ENCODE measurements around the gene MALRD1. TPM values are rescaled to one million over a fixed set of nuclear protein-coding genes. Genes with fewer than 3 reads are reported as not detected.

Gene MALRD1
- total RNA-seq, 2 experiments from 2014 or later, result not detected

- Mint-ChIP-seq H3K9me3 (no peaks in the 10 kb centered on the region), H3K27ac (no peak overlapping the region), H3K4me3 (no peak overlapping the region), H3K36me3 (ENCODE audit: low read depth) (no peaks in the 10 kb centered on the region), H3K4me1 (no peaks in the 10 kb centered on the region), H3K27me3 (no peaks in the 10 kb centered on the region)
- CTCF ChIA-PET, result no interaction called here
- no peak for DNase-seq
- POLR2A ChIA-PET, result no interaction called here
Observed at GRCh38 chr10:19461588-19461987, 413.0 kb downstream of the MALRD1 start.

- Mint-ChIP-seq H3K9me3 (peaks cover 3% of the 10 kb centered on the region), H3K36me3 (ENCODE audit: low read depth) (no peaks in the 10 kb centered on the region), H3K4me3 (no peak overlapping the region), H3K4me1 (no peaks in the 10 kb centered on the region), H3K27ac (no peak overlapping the region), H3K27me3 (no peaks in the 10 kb centered on the region)
- ChIA-PET POLR2A (no interaction called here), CTCF (no interaction called here)
- no peak for DNase-seq
Observed at GRCh38 chr10:19466709-19467108, 418.1 kb downstream of the MALRD1 start.

- no peaks in the 10 kb centered on the region for H3K36me3 Mint-ChIP-seq (ENCODE audit: low read depth)
- no peak overlapping the region for H3K27ac Mint-ChIP-seq
- H3K27me3 Mint-ChIP-seq, result no peaks in the 10 kb centered on the region
- H3K9me3 Mint-ChIP-seq, result peaks cover 5% of the 10 kb centered on the region
- ChIA-PET CTCF (no interaction called here), POLR2A (no interaction called here)
- DNase-seq, result no peak
- H3K4me1 Mint-ChIP-seq, result no peaks in the 10 kb centered on the region
- H3K4me3 Mint-ChIP-seq, result no peak overlapping the region
Observed at GRCh38 chr10:19468413-19468812, 419.8 kb downstream of the MALRD1 start.

GRCh38 chr10:19469521-19469920 lies 420.9 kb downstream of the MALRD1 start:
- H3K27me3 Mint-ChIP-seq, result no peaks in the 10 kb centered on the region
- no peak overlapping the region for H3K27ac Mint-ChIP-seq
- DNase-seq, result no peak
- POLR2A ChIA-PET, result no interaction called here
- H3K4me1 Mint-ChIP-seq, result no peaks in the 10 kb centered on the region
- CTCF ChIA-PET, result no interaction called here
- H3K4me3 Mint-ChIP-seq, result no peak overlapping the region
- H3K36me3 Mint-ChIP-seq (ENCODE audit: low read depth), result no peaks in the 10 kb centered on the region
- peaks cover 6% of the 10 kb centered on the region for H3K9me3 Mint-ChIP-seq

GRCh38 chr10:19479854-19480253 lies 431.3 kb downstream of the MALRD1 start:
- Mint-ChIP-seq H3K4me3 (no peak overlapping the region), H3K27ac (no peak overlapping the region), H3K4me1 (no peaks in the 10 kb centered on the region), H3K9me3 (no peaks in the 10 kb centered on the region), H3K36me3 (ENCODE audit: low read depth) (no peaks in the 10 kb centered on the region), H3K27me3 (no peaks in the 10 kb centered on the region)
- POLR2A ChIA-PET, result no interaction called here
- DNase-seq, result no peak
- CTCF ChIA-PET, result no interaction called here

GRCh38 chr10:19480353-19480752 lies 431.8 kb downstream of the MALRD1 start:
- POLR2A ChIA-PET, result no interaction called here
- CTCF ChIA-PET, result no interaction called here
- H3K27ac Mint-ChIP-seq, result no peak overlapping the region
- H3K36me3 Mint-ChIP-seq (ENCODE audit: low read depth), result no peaks in the 10 kb centered on the region
- H3K4me3 Mint-ChIP-seq, result no peak overlapping the region
- H3K4me1 Mint-ChIP-seq, result no peaks in the 10 kb centered on the region
- DNase-seq, result no peak
- no peaks in the 10 kb centered on the region for H3K27me3 Mint-ChIP-seq
- no peaks in the 10 kb centered on the region for H3K9me3 Mint-ChIP-seq

GRCh38 chr10:19483421-19483820 lies 434.8 kb downstream of the MALRD1 start:
- Mint-ChIP-seq H3K9me3 (no peaks in the 10 kb centered on the region), H3K27ac (no peak overlapping the region), H3K4me1 (no peaks in the 10 kb centered on the region), H3K27me3 (peaks cover 2% of the 10 kb centered on the region), H3K4me3 (no peak overlapping the region), H3K36me3 (ENCODE audit: low read depth) (no peaks in the 10 kb centered on the region)
- CTCF ChIA-PET, result no interaction called here
- no peak for DNase-seq
- POLR2A ChIA-PET, result no interaction called here

GRCh38 chr10:19488592-19489280 lies 440.1 kb downstream of the MALRD1 start:
- Mint-ChIP-seq H3K36me3 (ENCODE audit: low read depth) (no peaks in the 10 kb centered on the region), H3K4me1 (no peaks in the 10 kb centered on the region), H3K9me3 (peaks cover 2% of the 10 kb centered on the region), H3K27me3 (peaks cover 2% of the 10 kb centered on the region), H3K4me3 (no peak overlapping the region), H3K27ac (no peak overlapping the region)
- POLR2A ChIA-PET, result no interaction called here
- DNase-seq, result no peak
- CTCF ChIA-PET, result no interaction called here

GRCh38 chr10:19491166-19491565 lies 442.6 kb downstream of the MALRD1 start:
- Mint-ChIP-seq H3K4me3 (no peak overlapping the region), H3K27me3 (peaks cover 2% of the 10 kb centered on the region), H3K9me3 (peaks cover 2% of the 10 kb centered on the region), H3K4me1 (no peaks in the 10 kb centered on the region), H3K36me3 (ENCODE audit: low read depth) (no peaks in the 10 kb centered on the region), H3K27ac (no peak overlapping the region)
- ChIA-PET CTCF (no interaction called here), POLR2A (no interaction called here)
- no peak for DNase-seq

- Mint-ChIP-seq H3K9me3 (peaks cover 2% of the 10 kb centered on the region), H3K27ac (no peak overlapping the region), H3K4me1 (no peaks in the 10 kb centered on the region), H3K4me3 (no peak overlapping the region), H3K36me3 (ENCODE audit: low read depth) (no peaks in the 10 kb centered on the region), H3K27me3 (no peaks in the 10 kb centered on the region)
- no peak for DNase-seq
- ChIA-PET CTCF (no interaction called here), POLR2A (no interaction called here)
Observed at GRCh38 chr10:19493917-19494316, 445.3 kb downstream of the MALRD1 start.

- Mint-ChIP-seq H3K4me1 (no peaks in the 10 kb centered on the region), H3K9me3 (peaks cover 2% of the 10 kb centered on the region), H3K36me3 (ENCODE audit: low read depth) (no peaks in the 10 kb centered on the region), H3K27ac (no peak overlapping the region), H3K27me3 (no peaks in the 10 kb centered on the region), H3K4me3 (no peak overlapping the region)
- CTCF ChIA-PET, result no interaction called here
- POLR2A ChIA-PET, result no interaction called here
- no peak for DNase-seq
Observed at GRCh38 chr10:19497026-19497425, 448.4 kb downstream of the MALRD1 start.

GRCh38 chr10:19498393-19499290 lies 450.0 kb downstream of the MALRD1 start:
- no peaks in the 10 kb centered on the region for H3K9me3 Mint-ChIP-seq
- H3K27me3 Mint-ChIP-seq, result no peaks in the 10 kb centered on the region
- POLR2A ChIA-PET, result no interaction called here
- no peak overlapping the region for H3K27ac Mint-ChIP-seq
- CTCF ChIA-PET, result interaction anchor here (0.7 kb wide), 1 partner anchor 442 kb away, joined by 3 read pairs; no protein-coding TSS in a partner anchor
- H3K4me3 Mint-ChIP-seq, result no peak overlapping the region
- no peak for DNase-seq
- no peaks in the 10 kb centered on the region for H3K36me3 Mint-ChIP-seq (ENCODE audit: low read depth)
- H3K4me1 Mint-ChIP-seq, result no peaks in the 10 kb centered on the region

GRCh38 chr10:19499291-19499770 lies 450.7 kb downstream of the MALRD1 start:
- no peak for DNase-seq
- H3K27me3 Mint-ChIP-seq, result no peaks in the 10 kb centered on the region
- H3K4me3 Mint-ChIP-seq, result no peak overlapping the region
- H3K9me3 Mint-ChIP-seq, result no peaks in the 10 kb centered on the region
- ChIA-PET CTCF (interaction anchor here (0.7 kb wide), 1 partner anchor 441 kb away, joined by 3 read pairs; no protein-coding TSS in a partner anchor), POLR2A (no interaction called here)
- no peaks in the 10 kb centered on the region for H3K4me1 Mint-ChIP-seq
- H3K27ac Mint-ChIP-seq, result no peak overlapping the region
- no peaks in the 10 kb centered on the region for H3K36me3 Mint-ChIP-seq (ENCODE audit: low read depth)
